Sigmoid colon (tissue), 7 donors: ENCODE results near the gene CCDC78. TPM values are rescaled to one million over a fixed set of nuclear protein-coding genes. Genes with fewer than 3 reads are reported as not detected.
A peak's percentile ranks its signal among the peaks of the same experiment; 100 is the strongest.
"Not testable (repeated sequence)": the region's sequence is repeated elsewhere in the genome, so short reads cannot be mapped to it uniquely, and the experiment has no call there.

Experiments
- DNase-seq: peaks from one replicate; pipeline ENCODE4 v3.0.0-alpha.2; 2019
- H3K27ac ChIP-seq, 4 donors: fragments of 200-600 bp; sonication (generic); one replicate each; pipeline ENCODE4 v1.5.1; 2016 to 2019; ENCODE audit warnings: mild to moderate bottlenecking in 1 of 4
- H3K27me3 ChIP-seq, 3 donors: fragments of 200-600 bp; sonication (generic); one replicate each; pipeline ENCODE4 v1.5.1; 2019; ENCODE audit warnings: mild to moderate bottlenecking in 1 of 3
- H3K36me3 ChIP-seq, 4 donors: fragments of 200-600 bp; sonication (generic); one replicate each; pipeline ENCODE4 v1.5.1; 2016 to 2019
- H3K4me1 ChIP-seq, 4 donors: fragments of 200-600 bp; sonication (generic); one replicate each; pipeline ENCODE4 v1.5.1; 2017 to 2019
- H3K4me3 ChIP-seq, 4 donors: fragments of 200-600 bp; sonication (generic); one replicate each; pipeline ENCODE4 v1.5.1; 2017 to 2019; ENCODE audit warnings: mild to moderate bottlenecking in 2 of 4, moderate library complexity in 1 of 4
- H3K9me3 ChIP-seq, 4 donors: fragments of 200-600 bp in 3 of 4; sonication (generic) in 3 of 4; one replicate each; pipeline versions ENCODE4 v1.5.1 to v1.6.1; 2013 to 2019
- EP300 ChIP-seq, 4 donors: sonication (generic); formaldehyde crosslinking; IDR thresholded peaks; one replicate each; pipeline ENCODE4 v1.6.1; 2017; ENCODE audit warnings: antibody characterized with exemption in 4 of 4
- POLR2A ChIP-seq, 2 donors: fragments of 450-650 bp; IDR thresholded peaks; one replicate each; pipeline ENCODE4 v1.6.1; 2016; ENCODE audit warnings: antibody characterized with exemption in 2 of 2, mild to moderate bottlenecking in 2 of 2, moderate library complexity in 2 of 2
- POLR2AphosphoS5 ChIP-seq, 4 donors: sonication (generic); formaldehyde crosslinking; IDR thresholded peaks; one replicate each; pipeline ENCODE4 v1.6.1; 2017; ENCODE audit warnings: antibody characterized with exemption in 4 of 4
- WGBS, 2 donors: extraction: QIAGEN DNeasy Blood & Tissue Kit; methylation state at CpG; one replicate each; pipeline ENCODE4 v1.1.7; 2013; 5-methylcytosine and 5-hydroxymethylcytosine counted together
- intact Hi-C: fragments of 100-400 bp; cut with DNase I; formaldehyde crosslinking; loops from one replicate; pipeline ENCODE4 v1.15.1; 2023
- polyA plus RNA-seq, 3 donors: library from polyadenylated mRNA; stranded (reverse); fragments of 200-250 nt; gene quantifications; one replicate each; pipeline ENCODE4 v1.2.3, GENCODE V29; 2013
- total RNA-seq, 4 donors: library from RNA; depleted of rRNA; stranded (reverse); fragments of >200 nt; gene quantifications; one replicate each; pipeline ENCODE4 v1.1.0, GENCODE V29; 2016
- TF ChIP-seq, protein P1 (sequence below), 4 experiments: fragments of 450-650 bp in 3 of 4; fragments of 200-600 bp in 1 of 4; IDR thresholded peaks; one replicate each; pipeline ENCODE4 v1.5.1; 2016 to 2019; ENCODE audit warnings: antibody characterized with exemption in 4 of 4, mild to moderate bottlenecking in 3 of 4, moderate library complexity in 2 of 4
- donor health status: healthy with polysubstance abuse.
- donor health status: Bipolar disorder and iron deficiency.
- donor health status: healthy.

CCDC78 gene
- total and polyA plus RNA-seq, 7 donors = 0.49 to 3.4 TPM; not detected in 5

- Histone ChIP-seq H3K4me3 (no peak overlapping the region), H3K4me1 (peaks cover 0 to 18% (median 15%) of the 10 kb centered on the region in 4 donors), H3K36me3 (peaks cover 0 to 5% (median 0%) of the 10 kb centered on the region in 4 donors), H3K27me3 (peaks cover 0 to 5% (median 0%) of the 10 kb centered on the region in 3 donors), H3K9me3 (no peaks in the 10 kb centered on the region), H3K27ac (no peak overlapping the region)
- TF ChIP-seq EP300 (IDR thresholded peaks at IDR 0.05) (no peak), POLR2A (IDR thresholded peaks at IDR 0.05) (no peak), POLR2AphosphoS5 (IDR thresholded peaks at IDR 0.05) (no peak)
- TF ChIP-seq, protein P1, sequence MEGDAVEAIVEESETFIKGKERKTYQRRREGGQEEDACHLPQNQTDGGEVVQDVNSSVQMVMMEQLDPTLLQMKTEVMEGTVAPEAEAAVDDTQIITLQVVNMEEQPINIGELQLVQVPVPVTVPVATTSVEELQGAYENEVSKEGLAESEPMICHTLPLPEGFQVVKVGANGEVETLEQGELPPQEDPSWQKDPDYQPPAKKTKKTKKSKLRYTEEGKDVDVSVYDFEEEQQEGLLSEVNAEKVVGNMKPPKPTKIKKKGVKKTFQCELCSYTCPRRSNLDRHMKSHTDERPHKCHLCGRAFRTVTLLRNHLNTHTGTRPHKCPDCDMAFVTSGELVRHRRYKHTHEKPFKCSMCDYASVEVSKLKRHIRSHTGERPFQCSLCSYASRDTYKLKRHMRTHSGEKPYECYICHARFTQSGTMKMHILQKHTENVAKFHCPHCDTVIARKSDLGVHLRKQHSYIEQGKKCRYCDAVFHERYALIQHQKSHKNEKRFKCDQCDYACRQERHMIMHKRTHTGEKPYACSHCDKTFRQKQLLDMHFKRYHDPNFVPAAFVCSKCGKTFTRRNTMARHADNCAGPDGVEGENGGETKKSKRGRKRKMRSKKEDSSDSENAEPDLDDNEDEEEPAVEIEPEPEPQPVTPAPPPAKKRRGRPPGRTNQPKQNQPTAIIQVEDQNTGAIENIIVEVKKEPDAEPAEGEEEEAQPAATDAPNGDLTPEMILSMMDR (IDR thresholded peaks at IDR 0.05) = no peak
- no peak for DNase-seq
- WGBS, 2 donors = 81 to 87% methylated on average over 21 of the region's 21 CpGs
- intact Hi-C loops = no loop called here
Measured at GRCh38 chr16:743794-744500, 17.7 kb upstream of the CCDC78 start.

DNA sequence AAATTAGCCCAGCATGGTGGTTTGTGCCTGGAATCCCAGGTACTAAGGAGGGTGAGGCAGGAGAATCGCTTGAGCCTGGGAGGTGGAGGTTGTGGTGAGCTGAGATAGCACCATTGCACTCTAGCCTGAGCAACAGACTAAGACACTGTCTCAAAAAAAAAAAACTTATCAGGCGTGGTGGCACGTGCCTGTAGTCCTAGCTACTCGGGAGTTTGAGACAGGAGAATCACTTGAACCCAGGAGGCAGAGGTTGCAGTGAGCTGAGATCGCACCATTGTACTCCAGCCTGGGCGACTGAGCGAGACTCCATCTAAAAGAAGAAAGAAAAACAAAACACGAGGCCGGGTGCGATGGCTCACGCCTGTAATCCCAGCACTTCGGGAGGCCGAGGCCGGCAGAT lies 16.7 kb upstream of the CCDC78 start:
- H3K9me3 ChIP-seq, H3K27me3 ChIP-seq, DNase-seq, intact Hi-C loops, H3K27ac ChIP-seq, H3K4me3 ChIP-seq: not testable (repeated sequence)
- 86 to 88% methylated on average over 14 of the region's 14 CpGs for WGBS, 2 donors
- peaks cover 0 to 14% (median 2%) of the 10 kb centered on the region in 4 donors for H3K36me3 ChIP-seq
- peaks cover 0 to 18% (median 15%) of the 10 kb centered on the region in 4 donors for H3K4me1 ChIP-seq

DNA sequence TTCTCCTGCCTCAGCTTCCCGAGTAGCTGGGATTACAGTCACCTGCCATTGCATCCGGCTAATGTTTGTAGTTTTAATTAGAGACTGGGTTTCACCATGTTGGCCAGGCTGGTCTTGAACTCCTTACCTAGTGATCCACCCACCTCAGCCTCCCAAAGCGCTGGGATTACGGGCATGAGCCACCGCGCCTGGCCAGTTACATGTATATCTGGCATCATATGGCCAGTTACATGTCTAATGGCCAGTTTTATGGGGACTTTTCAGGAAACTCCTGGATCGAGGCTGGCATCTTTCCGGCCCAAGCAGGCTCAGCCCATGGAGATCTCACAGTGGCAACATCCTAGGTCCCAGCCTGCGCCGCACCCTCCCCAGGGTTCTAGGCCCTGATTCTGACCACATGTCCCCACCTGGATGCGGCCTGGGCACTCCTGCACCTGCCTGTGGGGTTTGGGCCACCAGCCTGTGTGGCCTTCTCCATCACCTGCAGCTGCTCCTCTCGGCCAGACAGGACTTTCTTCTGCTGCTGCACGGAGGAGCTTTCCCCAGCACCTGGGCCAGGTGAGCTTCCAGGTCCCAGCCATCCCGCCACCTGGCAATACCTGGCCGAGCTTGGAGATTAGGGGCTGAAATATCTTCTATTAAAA lies 15.9 kb upstream of the CCDC78 start:
- Histone ChIP-seq H3K4me3 (no peak overlapping the region), H3K27me3 (peaks cover 0 to 5% (median 0%) of the 10 kb centered on the region in 3 donors), H3K27ac (no peak overlapping the region), H3K4me1 (peaks cover 0 to 18% (median 15%) of the 10 kb centered on the region in 4 donors), H3K36me3 (peaks cover 5 to 21% (median 8%) of the 10 kb centered on the region in 4 donors), H3K9me3 (no peaks in the 10 kb centered on the region)
- 91 to 93% methylated on average over 15 of the region's 15 CpGs for WGBS, 2 donors
- intact Hi-C loops = loop anchor here (2.0 kb wide), 1 partner anchor 21 kb away; the partner anchor contains the start of gene ANTKMT
- TF ChIP-seq POLR2AphosphoS5 (IDR thresholded peaks at IDR 0.05) = no peak
- TF ChIP-seq POLR2A (IDR thresholded peaks at IDR 0.05) = no peak
- no peak for TF ChIP-seq EP300 (IDR thresholded peaks at IDR 0.05)
- TF ChIP-seq, protein P1 (IDR thresholded peaks at IDR 0.05) = no peak
- DNase-seq = no peak

GRCh38 chr16:740764-741505 lies 14.7 kb upstream of the CCDC78 start, which contains the start of gene CIAO3:
TSS of gene CIAO3 (minus strand) at chr16:740997. CDS start at chr16:740985, 12 bp downstream.
- Histone ChIP-seq H3K9me3 (no peaks in the 10 kb centered on the region), H3K27me3 (peaks cover 0 to 5% (median 0%) of the 10 kb centered on the region in 3 donors), H3K4me3 (peak within 1 kb of the TSS; percentile 79 to 92 (median 88)), H3K4me1 (peaks cover 0 to 18% (median 15%) of the 10 kb centered on the region in 4 donors), H3K36me3 (peaks cover 12 to 33% (median 19%) of the 10 kb centered on the region in 4 donors), H3K27ac (peak within 1 kb of the TSS; percentile 69 to 75 (median 72))
- WGBS, 2 donors = 1% methylated on average over 79 of the region's 79 CpGs
- TF ChIP-seq POLR2A (IDR thresholded peaks at IDR 0.05) = peak; percentile 16 to 58
- TF ChIP-seq EP300 (IDR thresholded peaks at IDR 0.05) = no peak
- TF ChIP-seq, protein P1 (IDR thresholded peaks at IDR 0.05) = peak; percentile 62 to 97 (median 72)
- TF ChIP-seq POLR2AphosphoS5 (IDR thresholded peaks at IDR 0.05) = peak; percentile 95 to 99 (median 98)
- peak; percentile 94 for DNase-seq
- intact Hi-C loops = loop anchor here (1.0 to 2.0 kb wide), 2 partner anchors 20 to 30 kb away; partner anchors contain the start of gene ANTKMT
